IPS-18a (cell line): Measurements from ENCODE around the gene SUSD4.

Source experiments
- H3K27ac ChIP-seq: one replicate; pipeline ENCODE4 v1.5.1; 2013; ENCODE audit warnings: low read length
- H3K27me3 ChIP-seq: one replicate; pipeline ENCODE4 v1.6.1; 2013; ENCODE audit warnings: mild to moderate bottlenecking, low read length; ENCODE audit not compliant: control insufficient read depth, insufficient read depth
- H3K36me3 ChIP-seq: one replicate; pipeline ENCODE4 v1.6.1; 2013; ENCODE audit warnings: low read depth, low read length; ENCODE audit not compliant: control insufficient read depth
- H3K4me1 ChIP-seq: one replicate; pipeline ENCODE4 v1.6.1; 2013; ENCODE audit warnings: low read depth, low read length; ENCODE audit not compliant: control insufficient read depth
- H3K4me3 ChIP-seq: one replicate; pipeline ENCODE4 v1.5.1; 2013; ENCODE audit warnings: low read length
- H3K9ac ChIP-seq: one replicate; pipeline ENCODE4 v1.6.1; 2013; ENCODE audit warnings: mild to moderate bottlenecking, low read length, moderate library complexity
- H3K9me3 ChIP-seq: one replicate; pipeline ENCODE4 v1.6.1; 2013; ENCODE audit warnings: low read depth, low read length; ENCODE audit not compliant: control insufficient read depth

SUSD4 gene

DNA sequence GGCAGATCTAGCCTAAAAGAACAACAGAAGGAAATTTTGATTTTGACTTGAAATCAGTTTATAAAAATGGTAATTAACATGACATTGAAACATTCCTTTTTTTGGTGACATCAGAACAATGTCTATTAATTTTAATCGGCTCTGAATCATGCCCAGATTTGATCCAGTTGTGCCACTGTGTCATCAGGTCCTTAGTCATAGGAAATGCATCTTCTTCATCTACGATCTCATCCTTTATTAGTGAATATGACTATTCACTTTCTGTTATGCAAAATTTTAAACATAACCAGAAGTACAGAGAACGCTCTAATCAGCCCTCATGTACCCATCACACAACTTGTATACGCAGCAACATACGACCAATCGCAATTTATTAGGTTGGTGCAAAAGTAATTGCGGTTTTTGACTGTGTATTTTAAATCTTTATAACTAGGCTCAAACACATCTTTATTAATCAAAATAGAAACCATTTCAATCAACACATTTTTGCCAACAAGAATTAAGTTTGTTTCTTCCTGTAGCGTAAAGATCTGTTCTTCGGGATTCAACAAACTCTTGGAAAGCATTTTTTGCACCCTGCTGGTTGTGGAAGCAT lies 180.6 kb downstream of the SUSD4 start:
- no peak overlapping the region for H3K27ac ChIP-seq

DNA sequence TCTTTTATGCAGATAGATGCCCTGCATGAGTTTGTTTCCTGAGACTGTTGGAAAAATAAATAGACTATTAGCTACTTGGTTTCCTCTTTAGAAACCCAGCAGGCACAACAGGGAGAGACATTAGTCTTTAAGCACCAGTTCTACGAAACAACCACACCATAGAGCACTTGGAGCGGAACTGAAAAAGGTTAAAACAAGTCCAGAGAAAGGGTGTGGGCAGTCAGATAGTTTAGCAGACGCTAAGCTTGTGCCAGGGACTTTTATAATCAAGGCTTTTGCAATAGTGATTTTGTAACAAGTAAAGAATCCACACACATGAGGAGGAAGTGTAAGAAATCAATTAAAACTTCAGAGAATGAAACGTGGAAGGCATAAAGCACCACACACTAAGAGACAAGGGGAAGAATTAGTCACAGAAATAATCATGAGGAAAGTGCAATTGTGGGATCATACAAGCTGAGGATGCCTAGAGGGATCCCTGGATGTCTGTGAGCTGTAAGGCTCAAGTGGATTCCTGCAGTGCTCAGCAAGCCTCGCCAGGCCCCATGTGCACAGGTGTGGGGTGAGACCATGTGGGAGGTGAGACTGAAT lies 183.2 kb downstream of the SUSD4 start:
- H3K27ac ChIP-seq: no peak overlapping the region
- H3K9ac ChIP-seq: no peak overlapping the region
- H3K4me1 ChIP-seq: peaks cover 11% of the 10 kb centered on the region
- H3K36me3 ChIP-seq: no peaks in the 10 kb centered on the region
- peaks cover 13% of the 10 kb centered on the region for H3K27me3 ChIP-seq
- no peaks in the 10 kb centered on the region for H3K9me3 ChIP-seq
- H3K4me3 ChIP-seq: no peak overlapping the region

More for the DNA sequence above, 180.6 kb downstream of the SUSD4 start:
- Histone ChIP-seq H3K36me3 (no peaks in the 10 kb centered on the region), H3K27me3 (peaks cover 13% of the 10 kb centered on the region), H3K4me1 (peaks cover 11% of the 10 kb centered on the region), H3K9ac (no peak overlapping the region), H3K4me3 (no peak overlapping the region), H3K9me3 (no peaks in the 10 kb centered on the region)

DNA sequence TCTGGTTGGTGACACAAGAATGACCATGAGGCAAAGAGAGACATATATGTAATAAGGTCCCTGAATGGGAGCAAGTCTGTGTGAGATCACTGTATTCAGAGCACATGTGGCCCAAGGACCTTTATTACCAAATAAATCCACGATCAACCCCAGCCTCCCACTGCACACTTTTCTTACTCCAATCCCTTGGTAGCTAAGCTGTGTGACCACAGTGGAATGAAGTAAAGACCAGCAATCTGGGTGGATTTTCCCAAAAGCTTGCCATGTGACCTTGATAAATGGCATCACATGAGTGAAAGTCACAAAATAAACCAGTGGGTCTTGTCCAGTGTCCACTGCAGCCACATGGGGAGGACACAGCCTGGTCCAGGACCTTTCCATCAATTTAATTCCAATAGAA lies 184.2 kb downstream of the SUSD4 start:
- Histone ChIP-seq H3K27me3 (peaks cover 13% of the 10 kb centered on the region), H3K9ac (no peak overlapping the region), H3K27ac (no peak overlapping the region), H3K4me1 (peaks cover 11% of the 10 kb centered on the region), H3K36me3 (no peaks in the 10 kb centered on the region), H3K9me3 (no peaks in the 10 kb centered on the region), H3K4me3 (no peak overlapping the region)

DNA sequence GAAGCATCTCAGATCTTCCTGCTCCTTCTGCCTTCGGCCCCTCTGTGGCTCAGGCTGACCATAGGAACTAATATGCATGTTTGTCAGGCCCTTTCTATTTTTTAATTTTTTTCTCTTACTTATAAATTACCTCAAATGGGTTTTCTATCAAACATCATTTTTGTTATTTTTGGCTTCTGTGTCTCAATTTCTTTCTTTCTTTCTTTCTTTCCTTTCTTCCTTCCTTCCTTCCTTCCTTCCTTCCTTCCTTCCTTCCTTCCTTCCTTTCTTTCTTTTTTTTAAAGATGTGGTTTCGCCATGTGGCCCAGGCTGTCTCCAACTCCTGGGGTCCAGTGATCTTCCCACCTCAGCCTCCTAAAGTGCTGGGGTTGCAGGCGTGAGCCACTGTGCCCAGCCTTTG lies 184.7 kb downstream of the SUSD4 start:
- Histone ChIP-seq H3K27ac (no peak overlapping the region), H3K27me3 (peaks cover 13% of the 10 kb centered on the region), H3K9ac (no peak overlapping the region), H3K4me3 (no peak overlapping the region), H3K4me1 (peaks cover 11% of the 10 kb centered on the region), H3K9me3 (no peaks in the 10 kb centered on the region), H3K36me3 (no peaks in the 10 kb centered on the region)

DNA sequence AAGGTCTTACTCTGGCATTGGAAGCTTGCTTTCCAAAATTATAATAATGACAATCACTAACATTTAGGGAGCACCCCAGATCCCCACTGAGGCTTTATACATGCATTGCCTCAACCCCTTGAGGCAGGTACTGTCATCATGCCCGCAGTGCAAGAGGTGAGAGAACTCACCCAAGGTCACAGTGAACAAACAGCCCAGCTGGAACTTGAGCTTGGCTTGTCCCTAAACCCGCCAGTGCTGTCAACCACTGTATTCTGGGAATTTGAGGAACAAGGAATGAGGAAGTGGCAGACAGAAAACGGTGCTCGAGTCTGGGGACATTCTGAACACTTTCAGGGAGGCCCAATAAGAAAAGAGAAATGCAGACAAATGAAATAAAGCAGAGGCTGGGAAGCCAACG lies 186.3 kb downstream of the SUSD4 start:
- H3K4me3 ChIP-seq: no peak overlapping the region
- no peak overlapping the region for H3K9ac ChIP-seq
- H3K27me3 ChIP-seq: peaks cover 13% of the 10 kb centered on the region
- peaks cover 11% of the 10 kb centered on the region for H3K4me1 ChIP-seq
- no peaks in the 10 kb centered on the region for H3K36me3 ChIP-seq
- no peak overlapping the region for H3K27ac ChIP-seq
- no peaks in the 10 kb centered on the region for H3K9me3 ChIP-seq

DNA sequence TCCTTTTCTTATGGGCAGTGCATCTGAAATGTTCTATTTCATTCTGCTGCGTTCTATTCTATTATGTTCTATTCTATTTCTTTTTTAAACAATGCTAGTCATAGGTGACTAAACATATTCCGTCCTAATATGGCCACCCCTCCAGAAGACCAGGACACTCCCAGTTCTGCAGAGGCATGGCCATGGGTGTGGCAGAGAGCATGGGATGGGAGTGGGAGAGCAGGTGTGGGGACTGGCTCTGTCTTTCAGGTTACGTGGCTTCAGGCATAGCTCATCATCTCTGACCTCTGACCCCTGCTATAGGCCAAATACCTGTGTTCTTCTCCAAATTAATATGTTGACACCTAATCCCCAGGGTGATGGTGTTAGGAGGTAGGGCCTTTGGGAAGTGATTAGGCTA lies 187.5 kb downstream of the SUSD4 start:
- no peaks in the 10 kb centered on the region for H3K9me3 ChIP-seq
- H3K4me3 ChIP-seq: no peak overlapping the region
- H3K4me1 ChIP-seq: peaks cover 11% of the 10 kb centered on the region
- peaks cover 7% of the 10 kb centered on the region for H3K27me3 ChIP-seq
- no peak overlapping the region for H3K9ac ChIP-seq
- no peak overlapping the region for H3K27ac ChIP-seq
- no peaks in the 10 kb centered on the region for H3K36me3 ChIP-seq

DNA sequence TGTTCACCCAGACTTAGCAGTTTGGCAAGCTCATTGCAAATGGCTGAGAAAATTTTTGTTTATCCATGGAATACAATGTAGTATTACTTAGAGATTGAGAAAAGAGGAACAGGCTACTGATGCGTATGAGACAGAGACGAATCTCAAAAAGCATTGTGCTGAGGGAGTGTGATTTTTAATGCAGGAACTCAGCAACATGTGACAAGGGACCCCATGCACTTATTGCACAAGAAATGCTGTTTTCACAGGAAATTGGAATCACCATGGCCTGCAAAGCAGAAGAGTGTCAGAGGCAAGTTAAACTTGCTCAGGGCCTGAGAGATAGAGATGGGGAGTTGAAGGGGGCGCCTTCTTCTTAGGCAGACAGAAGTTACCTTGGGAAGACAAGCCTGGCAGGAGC lies 188.3 kb downstream of the SUSD4 start:
- Histone ChIP-seq H3K4me3 (no peak overlapping the region), H3K9me3 (no peaks in the 10 kb centered on the region), H3K27ac (no peak overlapping the region), H3K4me1 (peaks cover 4% of the 10 kb centered on the region), H3K9ac (no peak overlapping the region), H3K36me3 (no peaks in the 10 kb centered on the region), H3K27me3 (no peaks in the 10 kb centered on the region)

DNA sequence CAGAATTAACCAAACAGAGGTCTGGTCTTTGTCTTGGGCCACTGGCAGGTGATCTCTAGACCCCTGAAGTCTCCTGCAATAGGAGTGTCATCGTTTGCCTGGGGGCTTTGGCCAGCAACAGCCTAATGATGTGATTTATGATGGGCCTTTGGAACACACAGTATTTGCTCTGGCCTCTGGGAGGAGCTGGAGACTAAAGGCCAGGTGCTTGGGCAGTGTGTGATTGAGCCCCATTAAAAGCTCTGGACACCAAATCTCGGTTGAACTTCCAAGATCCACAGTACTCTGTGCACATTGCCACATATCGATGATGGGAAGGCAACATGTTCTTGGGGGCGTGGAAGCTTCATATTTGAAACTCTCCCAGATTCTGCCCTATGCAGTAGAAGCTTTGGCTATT lies 188.9 kb downstream of the SUSD4 start:
- Histone ChIP-seq H3K4me3 (no peak overlapping the region), H3K9ac (no peak overlapping the region), H3K27ac (no peak overlapping the region), H3K9me3 (no peaks in the 10 kb centered on the region), H3K36me3 (no peaks in the 10 kb centered on the region), H3K27me3 (no peaks in the 10 kb centered on the region), H3K4me1 (no peaks in the 10 kb centered on the region)
